Activated naive CD8-positive, alpha-beta T cell (primary cell): ENCODE results near the gene CCDC137.

Experiments used
- H3K27ac Mint-ChIP-seq: one replicate; pipeline ENCODE4 v1.8.0; 2021; ENCODE audit warnings: mixed read lengths
- H3K27me3 Mint-ChIP-seq: one replicate; pipeline ENCODE4 v1.8.0; 2021; ENCODE audit warnings: mixed read lengths
- H3K36me3 Mint-ChIP-seq: one replicate; pipeline ENCODE4 v1.8.0; 2021; ENCODE audit warnings: mixed read lengths
- H3K4me1 Mint-ChIP-seq: one replicate; pipeline ENCODE4 v1.8.0; 2021; ENCODE audit warnings: low read depth, mixed read lengths
- H3K4me3 Mint-ChIP-seq: one replicate; pipeline ENCODE4 v1.8.0; 2021; ENCODE audit warnings: mild to moderate bottlenecking, mixed read lengths
- H3K9me3 Mint-ChIP-seq: one replicate; pipeline ENCODE4 v1.8.0; 2021; ENCODE audit warnings: low read depth, mixed read lengths

The CCDC137 gene

DNA sequence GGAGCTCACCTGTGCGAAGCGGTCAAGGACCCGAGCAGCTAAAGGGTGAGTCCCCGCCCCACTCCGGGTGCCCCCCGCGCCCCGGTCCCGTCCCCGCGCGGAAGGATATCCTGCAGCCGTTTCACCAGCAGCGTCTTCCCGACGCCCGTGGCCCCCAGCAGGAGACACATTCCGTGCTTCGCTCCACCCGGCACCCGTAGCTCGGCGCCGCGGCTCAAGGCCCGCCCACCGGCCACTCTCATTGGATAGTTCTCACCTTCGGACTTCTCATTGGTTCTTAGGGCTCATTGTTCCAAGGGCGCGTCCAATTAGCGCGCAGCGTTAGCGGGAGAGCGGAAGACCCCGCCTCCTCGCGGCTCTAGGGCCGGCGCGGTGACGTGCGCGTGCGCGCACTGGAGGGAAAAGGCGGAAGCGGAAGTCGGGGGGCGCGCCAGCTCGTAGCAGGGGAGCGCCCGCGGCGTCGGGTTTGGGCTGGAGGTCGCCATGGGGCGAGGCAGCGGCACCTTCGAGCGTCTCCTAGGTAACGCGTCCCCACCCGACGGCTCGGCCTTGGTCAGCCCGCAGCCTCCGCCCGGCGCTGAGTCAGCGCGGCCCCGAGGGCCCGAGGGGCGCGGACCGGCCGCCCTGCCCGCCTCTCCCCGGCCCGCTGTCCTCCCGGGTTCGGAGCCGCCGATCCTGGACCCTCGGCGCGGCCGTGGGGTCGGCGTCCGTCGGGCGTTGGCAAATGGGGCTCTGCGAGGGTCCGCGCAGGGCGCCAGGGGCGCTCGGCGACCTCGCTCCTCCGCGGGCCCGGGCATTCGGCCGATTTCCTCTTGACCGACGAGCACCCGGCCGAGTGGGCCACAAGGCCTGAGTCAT is 17.3 kb downstream of the CCDC137 start, which contains the start of the genes ARL16 and HGS:
TSS of gene ARL16 (minus strand) at position 214 of the 858 bp plus-strand sequence. CDS start at position 170, 44 bp downstream.
TSS of gene HGS (plus strand) at position 428 of the 858 bp plus-strand sequence. CDS start at position 484, 56 bp downstream.
- no peaks in the 10 kb centered on the region for H3K27me3 Mint-ChIP-seq
- H3K36me3 Mint-ChIP-seq, result peaks cover 2% of the 10 kb centered on the region
- peak within 1 kb of the TSS; percentile 92 for H3K27ac Mint-ChIP-seq
- peak within 1 kb of the TSS; percentile 92 for H3K4me3 Mint-ChIP-seq
- H3K9me3 Mint-ChIP-seq, result no peaks in the 10 kb centered on the region
- peaks cover 29% of the 10 kb centered on the region for H3K4me1 Mint-ChIP-seq

DNA sequence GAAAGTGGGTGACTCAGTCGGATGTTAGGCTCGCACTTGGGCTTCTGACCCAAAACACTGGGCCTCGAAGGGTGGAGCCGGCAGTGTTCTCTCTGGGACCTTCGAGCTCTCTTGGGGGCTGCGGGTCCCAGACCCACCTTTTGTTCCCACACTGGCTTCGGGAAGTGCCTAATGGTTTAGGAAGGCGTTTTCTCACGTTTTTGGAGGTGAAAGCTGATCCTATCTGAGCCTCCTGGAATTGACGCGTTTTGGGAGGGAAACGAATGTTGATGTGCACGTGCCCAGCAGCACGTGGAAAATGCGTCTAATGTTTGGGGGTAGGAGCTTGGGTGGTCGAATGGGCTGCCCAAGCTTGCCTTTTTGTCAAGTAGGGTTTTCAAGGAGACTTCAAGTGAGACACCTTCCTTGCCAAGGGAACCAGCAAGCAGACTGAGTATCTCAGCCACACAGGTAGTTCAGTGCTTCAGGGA is 17.9 kb downstream of the CCDC137 start:
- Mint-ChIP-seq H3K27ac (peak overlapping the region; percentile 88), H3K36me3 (peaks cover 2% of the 10 kb centered on the region), H3K4me3 (peak overlapping the region; percentile 91), H3K4me1 (peaks cover 27% of the 10 kb centered on the region), H3K9me3 (no peaks in the 10 kb centered on the region), H3K27me3 (no peaks in the 10 kb centered on the region)

DNA sequence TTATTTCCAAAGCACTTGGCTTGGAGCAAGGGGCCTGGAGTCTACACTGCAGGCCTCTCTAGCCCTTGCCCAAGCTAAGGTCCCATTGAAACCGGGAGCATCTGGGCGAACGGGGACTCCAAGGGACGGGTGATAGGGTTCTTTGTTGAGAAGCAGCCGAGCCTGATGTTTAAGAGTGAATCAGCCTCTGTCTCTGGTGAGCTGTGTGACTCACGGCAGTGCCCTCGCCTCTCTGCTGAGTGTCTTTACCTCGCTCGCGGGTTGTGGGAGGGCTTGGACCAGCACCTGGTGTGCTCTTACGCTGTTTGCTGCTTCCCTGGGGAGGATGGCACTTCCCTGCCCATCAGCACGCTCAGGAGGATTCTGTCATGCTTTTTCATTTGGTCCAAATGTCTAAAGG is 18.6 kb downstream of the CCDC137 start:
- Mint-ChIP-seq H3K36me3 (peaks cover 2% of the 10 kb centered on the region), H3K27me3 (no peaks in the 10 kb centered on the region), H3K9me3 (no peaks in the 10 kb centered on the region), H3K4me3 (peak overlapping the region; percentile 91), H3K4me1 (peaks cover 27% of the 10 kb centered on the region), H3K27ac (peak overlapping the region; percentile 88)

DNA sequence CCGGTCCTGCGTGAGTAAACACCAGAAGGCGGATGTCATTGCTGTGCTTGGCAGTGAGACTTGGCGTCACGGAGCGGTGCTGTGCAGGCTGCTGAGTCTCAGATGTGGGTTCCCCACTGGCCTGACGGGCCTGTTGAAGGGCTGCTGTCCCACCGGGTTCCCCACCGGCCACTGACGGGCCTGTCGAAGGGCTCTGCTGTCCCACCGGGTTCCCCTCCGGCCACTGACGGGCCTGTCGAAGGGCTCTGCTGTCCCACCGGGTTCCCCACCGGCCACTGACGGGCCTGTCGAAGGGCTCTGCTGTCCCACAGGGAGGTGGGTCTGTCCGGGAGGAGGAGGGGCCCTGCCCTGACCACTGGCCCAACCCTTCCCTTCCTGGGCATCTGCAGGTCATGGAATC is 20.1 kb downstream of the CCDC137 start:
- Mint-ChIP-seq H3K27me3 (no peaks in the 10 kb centered on the region), H3K9me3 (no peaks in the 10 kb centered on the region), H3K27ac (no peak overlapping the region), H3K4me1 (peaks cover 27% of the 10 kb centered on the region), H3K36me3 (peaks cover 2% of the 10 kb centered on the region), H3K4me3 (no peak overlapping the region)

DNA sequence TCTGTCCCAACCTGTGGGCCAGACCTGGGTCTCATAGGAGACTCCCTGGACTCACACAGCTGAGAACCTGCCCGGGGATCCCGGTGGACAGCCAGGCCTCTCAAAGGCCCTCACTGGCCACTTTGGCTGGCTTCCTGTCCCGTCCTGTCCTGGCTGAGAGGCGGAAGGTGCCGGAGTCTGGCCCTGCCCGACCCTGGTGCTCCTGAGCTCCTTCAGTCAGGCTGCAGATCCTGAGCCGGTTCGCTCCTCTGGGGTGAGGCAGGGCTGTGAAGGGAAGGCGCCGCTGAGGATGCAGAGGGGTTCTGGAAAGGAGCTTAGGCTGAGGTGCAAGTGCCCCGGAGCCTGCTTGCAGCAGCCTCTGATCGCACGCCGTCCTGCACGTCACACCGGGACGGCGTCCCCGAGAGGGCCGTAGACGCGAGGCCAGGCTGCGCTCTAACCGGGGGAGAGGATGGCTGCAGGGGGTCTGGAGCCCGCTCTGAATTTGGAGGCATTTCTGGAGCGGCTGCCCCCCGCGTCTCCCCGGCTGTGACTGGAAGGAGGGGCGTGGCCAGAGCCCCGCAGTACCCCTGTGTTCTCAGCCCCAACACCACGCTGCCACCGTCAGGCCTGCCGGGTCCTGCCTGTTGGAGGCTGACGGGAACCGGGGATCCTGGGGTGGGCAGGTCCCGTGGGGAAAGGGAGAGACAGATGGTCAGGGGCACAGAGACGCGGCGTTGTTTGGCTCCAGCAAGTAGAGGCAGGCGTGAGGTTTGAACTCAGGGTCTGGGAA is 21.4 kb downstream of the CCDC137 start:
- Mint-ChIP-seq H3K27ac (no peak overlapping the region), H3K4me1 (peaks cover 22% of the 10 kb centered on the region), H3K4me3 (no peak overlapping the region), H3K9me3 (no peaks in the 10 kb centered on the region), H3K36me3 (peaks cover 2% of the 10 kb centered on the region), H3K27me3 (no peaks in the 10 kb centered on the region)

DNA sequence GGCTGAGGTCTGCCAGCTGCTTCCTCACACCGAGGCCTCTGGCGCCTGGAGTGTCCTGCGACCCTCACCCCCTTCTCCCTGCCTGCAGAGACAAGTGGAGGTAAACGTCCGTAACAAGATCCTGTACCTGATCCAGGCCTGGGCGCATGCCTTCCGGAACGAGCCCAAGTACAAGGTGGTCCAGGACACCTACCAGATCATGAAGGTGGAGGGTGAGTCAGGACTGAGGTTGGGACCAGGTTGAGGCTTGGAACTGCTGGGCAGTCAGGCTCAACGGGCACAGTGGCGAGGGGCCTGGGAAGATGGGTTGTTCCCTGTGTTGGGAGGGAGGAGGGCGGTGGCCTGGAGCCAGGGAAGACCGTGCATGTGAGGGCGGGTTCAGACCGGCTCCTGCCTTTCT is 22.1 kb downstream of the CCDC137 start:
- Mint-ChIP-seq H3K27ac (no peak overlapping the region), H3K4me1 (peaks cover 22% of the 10 kb centered on the region), H3K4me3 (no peak overlapping the region), H3K27me3 (no peaks in the 10 kb centered on the region), H3K36me3 (peaks cover 2% of the 10 kb centered on the region), H3K9me3 (no peaks in the 10 kb centered on the region)

DNA sequence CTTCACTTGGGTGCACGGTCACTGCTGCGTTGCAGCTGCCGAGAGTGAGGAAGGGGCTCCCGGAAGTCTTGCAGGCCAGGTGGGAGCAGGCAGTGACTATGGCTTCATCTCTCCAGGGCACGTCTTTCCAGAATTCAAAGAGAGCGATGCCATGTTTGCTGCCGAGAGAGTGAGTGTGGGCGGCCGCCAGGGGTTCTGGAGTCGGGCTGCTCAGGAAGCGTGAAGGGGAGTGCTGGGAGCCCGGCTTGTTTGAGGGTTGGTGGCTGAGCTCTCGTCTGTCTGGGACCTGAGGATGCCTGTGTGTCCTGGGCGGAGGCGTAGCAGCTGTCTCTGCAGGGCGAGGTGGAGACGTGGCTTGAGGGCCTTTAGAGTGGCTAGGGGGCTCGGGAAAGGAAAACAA is 23.5 kb downstream of the CCDC137 start:
- Mint-ChIP-seq H3K4me1 (peaks cover 14% of the 10 kb centered on the region), H3K36me3 (peaks cover 2% of the 10 kb centered on the region), H3K4me3 (no peak overlapping the region), H3K27ac (peak overlapping the region; percentile 16), H3K9me3 (no peaks in the 10 kb centered on the region), H3K27me3 (no peaks in the 10 kb centered on the region)

DNA sequence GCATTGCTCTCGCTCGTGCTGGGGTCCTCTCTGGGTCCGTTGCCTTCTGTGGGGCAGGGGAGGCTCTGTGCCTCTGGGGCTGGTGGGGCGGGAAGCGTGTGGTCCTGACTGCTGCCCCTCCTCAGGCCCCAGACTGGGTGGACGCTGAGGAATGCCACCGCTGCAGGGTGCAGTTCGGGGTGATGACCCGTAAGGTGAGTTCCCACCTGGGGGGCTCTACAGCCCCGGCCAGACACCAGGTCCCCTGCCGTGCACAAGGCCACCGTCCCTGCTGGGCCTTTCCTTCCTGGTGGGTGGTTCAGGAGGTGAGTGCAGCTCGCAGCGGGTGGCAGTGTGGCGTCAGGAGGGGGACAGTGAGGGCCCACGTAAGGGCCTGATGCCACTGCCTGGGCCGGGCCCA is 24.0 kb downstream of the CCDC137 start:
- no peaks in the 10 kb centered on the region for H3K9me3 Mint-ChIP-seq
- H3K4me3 Mint-ChIP-seq, result no peak overlapping the region
- H3K4me1 Mint-ChIP-seq, result peaks cover 9% of the 10 kb centered on the region
- H3K27ac Mint-ChIP-seq, result no peak overlapping the region
- H3K27me3 Mint-ChIP-seq, result no peaks in the 10 kb centered on the region
- H3K36me3 Mint-ChIP-seq, result peaks cover 2% of the 10 kb centered on the region

DNA sequence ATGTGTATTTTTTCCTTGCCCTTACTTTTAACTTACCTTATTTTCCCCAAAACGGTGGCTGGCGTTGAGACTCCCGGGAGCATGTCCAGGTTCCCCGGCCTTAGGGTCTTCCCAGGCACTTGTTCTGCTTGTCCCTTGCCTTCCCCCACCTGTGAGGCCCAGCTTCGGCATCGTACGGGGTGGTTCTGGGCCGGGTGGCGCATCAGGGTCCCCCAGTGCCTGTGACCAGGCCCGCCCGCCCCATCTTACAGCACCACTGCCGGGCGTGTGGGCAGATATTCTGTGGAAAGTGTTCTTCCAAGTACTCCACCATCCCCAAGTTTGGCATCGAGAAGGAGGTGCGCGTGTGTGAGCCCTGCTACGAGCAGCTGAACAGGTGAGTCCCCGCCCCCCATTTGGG is 24.7 kb downstream of the CCDC137 start:
- peaks cover 5% of the 10 kb centered on the region for H3K4me1 Mint-ChIP-seq
- H3K27me3 Mint-ChIP-seq, result no peaks in the 10 kb centered on the region
- no peaks in the 10 kb centered on the region for H3K9me3 Mint-ChIP-seq
- H3K27ac Mint-ChIP-seq, result no peak overlapping the region
- no peak overlapping the region for H3K4me3 Mint-ChIP-seq
- H3K36me3 Mint-ChIP-seq, result peaks cover under 1% of the 10 kb centered on the region

DNA sequence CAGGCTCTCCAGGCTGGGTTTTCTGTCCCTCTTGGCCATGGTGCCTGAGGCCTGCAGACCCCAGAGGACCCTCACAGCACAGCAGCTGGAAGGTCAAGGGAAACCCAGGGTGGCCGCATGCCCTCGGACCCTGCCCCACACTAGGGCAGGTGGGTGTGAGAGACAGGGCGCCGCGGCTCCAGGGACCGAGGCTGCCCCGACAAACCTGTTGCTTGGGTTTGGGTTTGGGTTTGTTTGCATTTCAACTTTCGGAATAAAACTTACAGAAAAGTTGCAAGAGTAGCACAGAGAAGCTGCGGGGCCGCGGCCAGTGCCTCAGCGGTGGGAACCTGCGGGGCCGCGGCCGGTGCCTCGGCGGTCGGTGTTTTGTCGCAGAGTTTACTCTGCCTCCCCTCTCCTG is 25.1 kb downstream of the CCDC137 start:
- Mint-ChIP-seq H3K36me3 (no peaks in the 10 kb centered on the region), H3K4me3 (no peak overlapping the region), H3K4me1 (peaks cover 2% of the 10 kb centered on the region), H3K27me3 (no peaks in the 10 kb centered on the region), H3K27ac (no peak overlapping the region), H3K9me3 (no peaks in the 10 kb centered on the region)

DNA sequence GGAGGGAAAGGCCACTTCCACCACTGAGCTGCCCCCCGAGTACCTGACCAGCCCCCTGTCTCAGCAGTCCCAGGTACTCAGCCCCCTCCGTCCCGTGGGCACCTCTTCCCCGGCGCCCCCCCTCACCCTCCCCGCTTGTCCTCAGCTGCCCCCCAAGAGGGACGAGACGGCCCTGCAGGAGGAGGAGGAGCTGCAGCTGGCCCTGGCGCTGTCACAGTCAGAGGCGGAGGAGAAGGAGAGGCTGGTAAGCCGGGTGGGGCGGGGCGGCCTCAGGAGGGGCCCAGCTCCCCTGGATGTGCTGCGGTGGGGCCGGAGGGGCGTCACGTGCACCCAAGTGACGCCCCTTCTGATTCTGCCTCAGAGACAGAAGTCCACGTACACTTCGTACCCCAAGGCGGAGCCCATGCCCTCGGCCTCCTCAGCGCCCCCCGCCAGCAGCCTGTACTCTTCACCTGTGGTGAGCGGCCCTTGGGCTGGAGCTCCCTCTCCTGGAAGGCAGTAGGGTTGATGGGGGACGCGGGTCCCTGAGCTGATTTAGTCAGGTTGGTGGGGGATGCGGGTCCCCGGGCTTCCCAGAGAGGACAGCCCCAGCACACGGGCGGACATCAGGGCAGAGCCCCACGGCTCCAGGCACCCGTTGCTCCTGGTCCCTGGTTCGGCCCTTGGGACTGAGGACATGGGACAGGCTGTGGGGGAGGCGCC is 27.1 kb downstream of the CCDC137 start:
- H3K36me3 Mint-ChIP-seq, result no peaks in the 10 kb centered on the region
- H3K27ac Mint-ChIP-seq, result no peak overlapping the region

DNA sequence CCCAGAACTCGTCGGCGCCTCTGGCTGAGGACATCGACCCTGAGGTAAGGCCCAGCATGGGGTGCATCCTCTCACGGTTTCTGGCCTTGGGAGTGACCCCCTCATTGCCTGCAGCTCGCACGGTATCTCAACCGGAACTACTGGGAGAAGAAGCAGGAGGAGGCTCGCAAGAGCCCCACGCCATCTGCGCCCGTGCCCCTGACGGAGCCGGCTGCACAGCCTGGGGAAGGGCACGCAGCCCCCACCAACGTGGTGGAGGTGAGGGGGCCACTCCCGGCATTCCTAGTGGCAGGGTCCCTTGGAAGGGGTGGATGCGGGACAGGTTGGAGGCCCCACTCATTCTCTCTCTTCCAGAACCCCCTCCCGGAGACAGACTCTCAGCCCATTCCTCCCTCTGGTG is 28.3 kb downstream of the CCDC137 start:
- no peaks in the 10 kb centered on the region for H3K27me3 Mint-ChIP-seq
- no peaks in the 10 kb centered on the region for H3K36me3 Mint-ChIP-seq

More for the DNA sequence above, 27.1 kb downstream of the CCDC137 start:
- H3K27me3 Mint-ChIP-seq, result no peaks in the 10 kb centered on the region
- no peaks in the 10 kb centered on the region for H3K4me1 Mint-ChIP-seq
- no peaks in the 10 kb centered on the region for H3K9me3 Mint-ChIP-seq
- H3K4me3 Mint-ChIP-seq, result no peak overlapping the region

DNA sequence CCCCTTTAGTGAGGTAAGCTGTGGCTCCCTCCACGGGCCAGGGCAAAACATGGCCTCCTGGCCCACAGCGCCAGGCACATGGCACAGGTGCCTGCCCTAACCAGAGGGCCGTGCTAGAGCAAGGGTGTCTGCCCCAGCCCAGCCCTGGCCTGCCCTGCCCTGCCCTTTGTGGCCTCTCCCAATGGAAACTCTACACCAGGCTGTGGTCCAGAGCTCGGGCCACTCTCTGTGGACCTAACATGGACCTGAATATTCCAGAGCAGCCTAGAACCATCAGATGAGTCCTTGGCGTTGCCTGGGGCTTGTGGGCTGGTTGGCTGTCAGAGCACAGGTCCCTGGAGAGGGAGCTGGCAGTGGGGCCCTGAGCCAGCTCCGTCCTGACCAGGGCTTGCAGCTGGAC is 28.7 kb downstream of the CCDC137 start:
- Mint-ChIP-seq H3K27ac (no peak overlapping the region), H3K27me3 (no peaks in the 10 kb centered on the region), H3K9me3 (no peaks in the 10 kb centered on the region), H3K4me1 (peaks cover 1% of the 10 kb centered on the region), H3K4me3 (no peak overlapping the region), H3K36me3 (no peaks in the 10 kb centered on the region)

More for the DNA sequence above, 28.3 kb downstream of the CCDC137 start:
- H3K4me1 Mint-ChIP-seq, result peaks cover 1% of the 10 kb centered on the region
- H3K27ac Mint-ChIP-seq, result no peak overlapping the region
- H3K4me3 Mint-ChIP-seq, result no peak overlapping the region
- no peaks in the 10 kb centered on the region for H3K9me3 Mint-ChIP-seq

DNA sequence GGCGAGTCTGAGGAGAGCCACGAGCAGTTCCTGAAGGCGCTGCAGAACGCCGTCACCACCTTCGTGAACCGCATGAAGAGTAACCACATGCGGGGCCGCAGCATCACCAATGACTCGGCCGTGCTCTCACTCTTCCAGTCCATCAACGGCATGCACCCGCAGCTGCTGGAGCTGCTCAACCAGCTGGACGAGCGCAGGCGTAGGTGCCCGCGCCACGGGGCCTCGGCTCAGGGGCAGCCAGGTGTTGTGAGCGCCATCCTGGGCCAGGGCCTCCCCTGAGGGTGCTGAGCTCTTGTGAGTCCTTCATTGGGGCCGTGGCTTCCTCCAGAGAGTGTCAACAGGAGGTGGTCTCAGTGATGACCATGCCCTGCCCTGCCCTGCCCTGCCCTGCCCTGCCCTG is 29.3 kb downstream of the CCDC137 start:
- no peaks in the 10 kb centered on the region for H3K27me3 Mint-ChIP-seq
- H3K27ac Mint-ChIP-seq, result no peak overlapping the region
- H3K4me3 Mint-ChIP-seq, result no peak overlapping the region
- no peaks in the 10 kb centered on the region for H3K36me3 Mint-ChIP-seq
- peaks cover 3% of the 10 kb centered on the region for H3K4me1 Mint-ChIP-seq
- H3K9me3 Mint-ChIP-seq, result no peaks in the 10 kb centered on the region
